Activated naive CD8-positive, alpha-beta T cell treated with anti-CD3 and anti-CD28 coated beads, Interleukin-2, amount 10 ng/mL, durations not matched to agents 7 days and 5 days (primary cell): ENCODE data around the gene PSG7. TPM values are rescaled to one million over a fixed set of nuclear protein-coding genes. Genes with fewer than 3 reads are reported as not detected.
A peak's percentile ranks its signal among the peaks of the same experiment; 100 is the strongest.
"Not testable (repeated sequence)": the region's sequence is repeated elsewhere in the genome, so short reads cannot be mapped to it uniquely, and the experiment has no call there.

ENCODE experiments used
- ATAC-seq: fragments of 150-1000 bp; cut with Tn5 transposase; one replicate; pipeline ENCODE4 v1.10.0; 2021; ENCODE audit warnings: low read depth, moderate library complexity
- POLR2A ChIA-PET: fragments of 350-600 bp; sonication (Branson Sonifier 250); formaldehyde crosslinking; loops from one replicate; lab custom pipeline; 2021; ENCODE audit warnings: antibody characterized with exemption; lab: Charles Lee
- DNase-seq: peaks from one replicate; pipeline ENCODE4 v3.0.0; 2021
- H3K27ac Mint-ChIP-seq: one replicate; pipeline ENCODE4 v1.8.0; 2022; ENCODE audit warnings: mild to moderate bottlenecking, mixed read lengths
- H3K27me3 Mint-ChIP-seq: one replicate; pipeline ENCODE4 v1.8.0; 2022; ENCODE audit warnings: mild to moderate bottlenecking, moderate library complexity, mixed read lengths
- H3K36me3 Mint-ChIP-seq: one replicate; pipeline ENCODE4 v1.8.0; 2021; ENCODE audit warnings: mild to moderate bottlenecking, mixed read lengths
- H3K4me1 Mint-ChIP-seq: one replicate; pipeline ENCODE4 v1.8.0; 2021; ENCODE audit warnings: mixed read lengths
- H3K4me3 Mint-ChIP-seq: one replicate; pipeline ENCODE4 v1.8.0; 2022; ENCODE audit warnings: mild to moderate bottlenecking, moderate library complexity, mixed read lengths
- H3K9me3 Mint-ChIP-seq: one replicate; pipeline ENCODE4 v1.8.0; 2021; ENCODE audit warnings: mixed read lengths
- total RNA-seq, 2 experiments: library from RNA; stranded (reverse); gene quantifications; one replicate each; pipeline ENCODE4 v1.2.3, GENCODE V29; 2021

Gene PSG7
- total RNA-seq = not detected

DNA sequence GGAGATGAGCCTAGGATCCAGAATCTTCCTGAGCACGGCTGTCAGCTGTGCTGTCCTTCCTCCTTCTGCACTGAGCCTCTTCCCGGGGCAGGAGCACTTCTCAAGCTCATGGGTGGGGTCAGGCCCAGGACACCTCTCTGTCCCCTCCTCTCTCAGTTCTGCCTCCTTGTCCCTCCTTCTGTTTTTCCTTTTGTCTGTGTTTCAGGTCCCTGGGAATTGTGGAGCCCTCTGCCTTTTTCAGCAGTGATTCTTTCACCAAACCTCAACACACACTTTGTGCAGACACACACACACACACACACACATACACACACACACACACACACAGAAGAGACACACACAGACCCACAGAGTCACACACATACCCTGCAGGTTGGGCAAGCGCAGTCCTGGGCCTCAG is at the start of gene PSG7:
TSS of gene PSG7 (minus strand) at position 101 of the 400 bp plus-strand sequence. CDS start 131 bp downstream, outside the sequence.
- DNase-seq, ATAC-seq, H3K27me3 Mint-ChIP-seq, H3K9me3 Mint-ChIP-seq, H3K4me1 Mint-ChIP-seq, H3K36me3 Mint-ChIP-seq, POLR2A ChIA-PET, H3K4me3 Mint-ChIP-seq: not testable (repeated sequence)
- H3K27ac Mint-ChIP-seq = peak within 1 kb of the TSS; percentile 11

DNA sequence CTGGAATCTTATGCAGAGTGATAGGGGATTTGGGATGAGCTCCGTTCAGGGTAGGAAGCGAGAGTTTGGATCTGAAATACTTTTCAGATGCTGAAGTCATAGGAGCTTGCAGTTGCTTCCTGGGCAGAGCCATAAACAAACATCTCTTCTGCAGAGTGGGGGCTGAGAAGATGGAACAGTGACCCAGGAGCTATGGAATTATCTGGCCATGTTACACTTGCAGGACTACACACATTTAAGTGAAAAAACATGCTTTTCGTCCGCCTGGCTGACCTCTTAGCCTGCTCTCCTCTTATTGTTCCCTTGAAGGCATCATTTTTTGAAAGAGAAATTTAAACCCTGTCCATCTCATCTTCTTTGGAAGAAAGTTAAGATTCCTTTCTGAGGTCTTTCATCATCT is 48.6 kb upstream of the PSG7 start:
- POLR2A ChIA-PET = no interaction called here
- DNase-seq (no peak), ATAC-seq (no peak)
- no peaks in the 10 kb centered on the region for H3K27me3 Mint-ChIP-seq
- no peaks in the 10 kb centered on the region for H3K36me3 Mint-ChIP-seq
- H3K27ac Mint-ChIP-seq = no peak overlapping the region
- no peak overlapping the region for H3K4me3 Mint-ChIP-seq
- no peaks in the 10 kb centered on the region for H3K9me3 Mint-ChIP-seq
- no peaks in the 10 kb centered on the region for H3K4me1 Mint-ChIP-seq

DNA sequence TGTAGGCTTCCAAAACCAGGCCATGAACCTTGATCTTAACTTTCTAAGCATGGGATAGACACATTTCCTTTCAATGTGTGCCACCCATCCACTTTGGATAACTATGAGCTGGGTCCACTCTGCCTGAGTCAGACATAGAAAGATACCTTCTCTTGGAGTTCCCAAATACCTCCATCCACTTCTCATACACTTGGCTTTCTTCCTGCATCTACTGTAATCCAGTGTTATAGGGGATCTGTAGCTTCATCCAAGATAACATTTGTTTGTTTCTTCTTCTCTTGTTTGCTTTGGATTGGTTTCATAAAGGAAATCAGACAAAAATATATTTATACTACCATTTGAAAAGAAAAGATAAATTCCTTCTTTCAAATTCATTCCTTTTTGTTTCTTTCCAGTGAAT is 45.1 kb upstream of the PSG7 start:
- ATAC-seq, POLR2A ChIA-PET, H3K4me3 Mint-ChIP-seq, H3K36me3 Mint-ChIP-seq, DNase-seq, H3K4me1 Mint-ChIP-seq, H3K27ac Mint-ChIP-seq, H3K9me3 Mint-ChIP-seq, H3K27me3 Mint-ChIP-seq: not testable (repeated sequence)

DNA sequence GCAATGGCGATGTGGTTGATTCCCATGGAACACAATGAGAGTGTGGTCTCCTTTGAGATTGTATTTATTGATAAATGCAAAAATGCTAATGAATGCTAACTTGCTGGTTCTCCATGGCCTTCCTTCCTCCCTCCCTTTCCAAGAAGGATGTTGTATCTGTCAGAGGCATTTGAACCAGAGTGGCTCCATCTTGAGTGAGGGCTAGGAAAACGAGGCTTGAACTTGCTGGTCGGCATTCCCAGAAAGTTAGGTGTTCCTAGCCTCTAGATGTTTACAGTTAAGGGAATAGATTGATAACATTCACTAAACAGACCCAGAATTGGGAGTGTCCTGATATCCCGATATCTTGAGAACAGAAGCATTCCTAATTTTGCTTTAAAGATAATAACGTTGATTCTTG is 34.4 kb upstream of the PSG7 start:
- H3K27me3 Mint-ChIP-seq, H3K27ac Mint-ChIP-seq, H3K9me3 Mint-ChIP-seq, ATAC-seq, H3K4me3 Mint-ChIP-seq, H3K36me3 Mint-ChIP-seq, H3K4me1 Mint-ChIP-seq, POLR2A ChIA-PET, DNase-seq: not testable (repeated sequence)

DNA sequence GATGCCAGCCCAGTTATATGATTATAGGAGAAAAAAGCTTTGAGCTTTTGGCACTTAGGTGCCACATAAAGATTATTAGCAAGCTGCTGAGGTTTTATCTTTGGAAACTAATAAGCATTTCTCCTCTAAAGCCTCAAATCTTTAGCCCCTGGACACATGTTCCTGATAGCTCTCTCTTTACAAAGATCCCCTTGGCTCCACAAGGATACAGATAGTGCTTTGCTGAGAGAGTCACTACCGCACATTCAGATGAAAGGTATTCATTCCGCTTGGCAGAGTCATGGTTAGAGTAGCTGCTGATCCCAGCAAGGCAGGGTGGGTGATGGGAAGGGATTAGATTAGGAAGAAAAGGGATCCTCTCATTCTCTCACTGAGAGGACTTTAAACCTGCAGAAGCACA is 28.2 kb upstream of the PSG7 start:
- Mint-ChIP-seq H3K4me3 (no peak overlapping the region), H3K4me1 (no peaks in the 10 kb centered on the region), H3K27ac (no peak overlapping the region), H3K36me3 (no peaks in the 10 kb centered on the region), H3K27me3 (peaks cover 3% of the 10 kb centered on the region), H3K9me3 (no peaks in the 10 kb centered on the region)
- ATAC-seq (no peak), DNase-seq (no peak)
- POLR2A ChIA-PET = no interaction called here

DNA sequence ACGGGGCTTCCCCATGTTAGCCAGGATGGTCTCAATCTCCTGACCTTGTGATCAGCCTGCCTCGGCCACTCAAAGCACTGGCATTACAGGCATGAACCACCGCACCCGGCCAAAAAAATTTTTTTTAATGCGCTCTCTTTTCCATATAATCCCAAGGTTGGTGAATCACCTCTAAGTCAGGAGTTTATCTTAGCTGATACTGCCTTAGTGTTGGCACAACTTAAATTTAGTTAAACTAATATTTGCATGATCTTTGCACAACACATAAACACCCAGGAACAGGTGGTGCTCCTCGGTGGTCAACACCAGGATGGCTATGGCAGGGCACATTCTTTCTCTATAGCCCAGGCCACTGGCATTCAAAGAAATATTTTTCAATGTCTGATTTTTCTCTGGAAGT is 24.1 kb upstream of the PSG7 start:
- POLR2A ChIA-PET = no interaction called here
- H3K4me3 Mint-ChIP-seq = no peak overlapping the region
- H3K36me3 Mint-ChIP-seq = no peaks in the 10 kb centered on the region
- no peaks in the 10 kb centered on the region for H3K4me1 Mint-ChIP-seq
- peaks cover 3% of the 10 kb centered on the region for H3K27me3 Mint-ChIP-seq
- DNase-seq (no peak), ATAC-seq (no peak)
- no peaks in the 10 kb centered on the region for H3K9me3 Mint-ChIP-seq
- H3K27ac Mint-ChIP-seq = no peak overlapping the region

DNA sequence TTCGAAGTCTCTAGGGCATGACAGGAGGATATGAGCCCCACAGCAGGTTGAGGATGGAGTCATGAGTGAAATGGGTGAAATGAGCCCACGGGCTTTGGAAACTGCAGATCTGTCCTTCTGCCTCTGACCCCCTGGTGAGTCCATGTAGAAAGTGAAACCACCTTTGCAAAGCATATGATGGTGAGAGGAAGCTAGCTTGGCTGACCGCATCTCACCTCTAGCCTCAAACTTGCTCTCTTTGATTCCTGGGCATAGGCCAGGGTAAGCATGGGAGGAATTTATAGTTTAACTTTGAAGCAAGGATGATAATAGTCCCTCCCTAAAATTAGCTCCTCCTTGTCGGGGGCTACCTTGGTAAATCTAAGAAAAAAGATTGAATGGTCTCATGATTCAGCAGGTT is 15.1 kb upstream of the PSG7 start:
- ATAC-seq, H3K27ac Mint-ChIP-seq, H3K27me3 Mint-ChIP-seq, H3K4me1 Mint-ChIP-seq, H3K4me3 Mint-ChIP-seq, H3K9me3 Mint-ChIP-seq, H3K36me3 Mint-ChIP-seq, DNase-seq, POLR2A ChIA-PET: not testable (repeated sequence)

DNA sequence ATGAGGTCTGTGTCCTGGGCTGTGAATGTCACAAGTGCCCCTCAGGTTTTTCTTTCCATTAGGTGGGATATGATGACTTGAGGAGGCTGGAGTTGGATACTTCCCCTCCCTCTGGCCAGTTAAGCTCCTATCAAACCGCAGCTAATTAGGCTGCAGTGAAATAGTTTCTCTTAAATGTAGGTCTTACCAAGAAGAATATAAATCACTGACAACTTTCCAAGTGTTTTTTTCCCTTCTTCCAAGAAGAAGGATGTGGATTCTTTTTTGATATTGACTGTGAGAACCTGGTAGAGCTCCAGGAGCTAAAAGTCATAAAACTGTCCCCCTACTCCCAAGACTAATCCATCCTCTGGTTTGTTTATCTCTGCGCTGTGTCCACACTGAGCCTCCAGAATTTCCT is 14.5 kb upstream of the PSG7 start:
- DNase-seq, POLR2A ChIA-PET, H3K4me1 Mint-ChIP-seq, H3K4me3 Mint-ChIP-seq, ATAC-seq, H3K27ac Mint-ChIP-seq, H3K9me3 Mint-ChIP-seq, H3K27me3 Mint-ChIP-seq, H3K36me3 Mint-ChIP-seq: not testable (repeated sequence)

DNA sequence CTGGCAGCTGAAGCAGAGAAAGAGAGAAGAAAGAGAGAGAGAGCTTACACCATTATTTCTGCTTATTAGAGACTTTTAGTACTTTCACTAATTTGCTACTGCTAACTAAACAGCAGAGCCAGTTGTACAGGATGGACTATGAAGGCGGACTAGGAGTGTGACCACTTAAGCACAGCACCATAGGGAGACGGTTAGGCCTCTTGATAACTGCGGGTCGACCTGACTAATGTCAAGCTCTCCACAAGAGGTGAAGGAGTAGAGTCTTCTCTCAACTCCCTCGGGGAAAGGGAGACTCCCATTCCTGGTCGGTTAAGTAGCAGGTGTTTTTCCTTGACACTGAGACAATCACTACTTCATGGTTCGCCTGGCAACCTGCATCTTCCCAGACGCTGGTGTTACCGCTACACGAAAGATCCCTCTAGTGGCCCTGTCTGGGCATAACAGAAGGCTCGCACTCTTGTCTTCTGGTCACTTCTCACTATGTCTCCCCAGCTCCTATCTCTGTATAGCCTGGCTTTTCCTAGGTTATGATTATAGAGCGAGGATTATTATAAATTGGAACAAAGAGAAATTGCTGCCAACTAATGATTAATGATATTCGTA is 5.3 kb upstream of the PSG7 start:
- Mint-ChIP-seq H3K36me3 (no peaks in the 10 kb centered on the region), H3K4me3 (no peak overlapping the region), H3K27me3 (peaks cover 8% of the 10 kb centered on the region), H3K4me1 (no peaks in the 10 kb centered on the region), H3K9me3 (no peaks in the 10 kb centered on the region), H3K27ac (no peak overlapping the region)
- ATAC-seq (no peak), DNase-seq (no peak)
- POLR2A ChIA-PET = no interaction called here

DNA sequence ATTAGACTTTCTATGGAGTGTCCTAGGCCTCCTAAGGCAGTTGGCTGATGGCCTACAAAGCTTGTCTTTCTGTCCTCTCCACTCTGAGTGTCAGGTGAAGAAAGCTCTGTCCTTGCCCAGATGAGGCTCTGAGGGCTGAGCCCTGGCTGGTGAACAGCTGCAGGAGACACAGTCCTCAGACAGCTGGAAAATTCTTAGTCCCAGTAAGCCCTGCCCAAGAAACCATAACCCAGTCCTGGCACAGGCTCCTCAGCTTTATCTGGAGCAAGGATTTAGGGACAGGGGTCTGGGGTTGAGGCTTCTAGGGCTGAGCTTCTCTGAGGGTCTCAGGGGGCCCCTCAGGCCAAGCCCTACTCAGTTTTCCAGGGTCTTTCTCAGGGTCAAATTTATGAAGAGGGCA is 2.3 kb downstream of the PSG7 start:
- ATAC-seq, H3K36me3 Mint-ChIP-seq, H3K27ac Mint-ChIP-seq, H3K4me1 Mint-ChIP-seq, DNase-seq, H3K4me3 Mint-ChIP-seq, H3K9me3 Mint-ChIP-seq, H3K27me3 Mint-ChIP-seq, POLR2A ChIA-PET: not testable (repeated sequence)

DNA sequence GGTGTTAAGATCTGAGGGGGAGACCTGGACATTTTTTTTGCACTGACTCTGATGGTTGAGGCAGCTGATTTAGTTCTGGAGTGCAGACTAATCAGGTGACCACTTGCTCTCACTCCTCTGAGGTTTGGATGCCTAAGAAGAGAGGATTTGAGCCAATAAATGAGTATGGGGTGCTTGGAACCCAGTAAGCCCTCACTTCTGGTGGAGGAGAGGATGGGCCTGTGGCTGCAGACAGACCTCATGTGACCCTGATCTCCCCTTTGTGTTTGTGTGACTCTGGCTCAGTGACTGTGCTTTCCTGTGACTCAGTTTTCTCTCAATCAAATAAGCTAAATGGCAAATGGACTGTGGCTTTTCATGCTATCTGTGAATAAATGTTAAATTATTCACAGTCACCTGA is 2.8 kb downstream of the PSG7 start:
- H3K9me3 Mint-ChIP-seq, H3K27ac Mint-ChIP-seq, H3K4me3 Mint-ChIP-seq, ATAC-seq, H3K4me1 Mint-ChIP-seq, POLR2A ChIA-PET, DNase-seq, H3K36me3 Mint-ChIP-seq, H3K27me3 Mint-ChIP-seq: not testable (repeated sequence)

DNA sequence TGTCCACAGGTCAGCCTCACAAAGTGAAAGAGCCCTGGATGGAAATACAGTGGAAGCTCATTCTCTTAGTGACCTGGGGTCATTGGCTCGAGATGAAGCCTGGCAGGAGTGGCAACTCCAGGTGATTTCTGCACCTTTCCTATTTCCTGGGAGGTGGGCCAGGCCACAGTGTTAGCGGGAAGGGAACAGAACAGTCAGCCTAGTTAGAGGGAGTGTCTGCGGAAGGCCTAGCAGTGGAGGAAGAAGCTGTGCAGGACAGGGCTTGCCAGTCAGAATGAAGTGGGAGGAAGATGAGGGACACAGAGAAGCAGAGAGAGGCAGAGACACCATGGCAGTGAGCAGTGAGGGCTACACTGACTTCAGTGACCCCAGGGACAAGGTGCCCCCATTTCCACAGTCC is 3.6 kb downstream of the PSG7 start:
- H3K27ac Mint-ChIP-seq, POLR2A ChIA-PET: not testable (repeated sequence)

DNA sequence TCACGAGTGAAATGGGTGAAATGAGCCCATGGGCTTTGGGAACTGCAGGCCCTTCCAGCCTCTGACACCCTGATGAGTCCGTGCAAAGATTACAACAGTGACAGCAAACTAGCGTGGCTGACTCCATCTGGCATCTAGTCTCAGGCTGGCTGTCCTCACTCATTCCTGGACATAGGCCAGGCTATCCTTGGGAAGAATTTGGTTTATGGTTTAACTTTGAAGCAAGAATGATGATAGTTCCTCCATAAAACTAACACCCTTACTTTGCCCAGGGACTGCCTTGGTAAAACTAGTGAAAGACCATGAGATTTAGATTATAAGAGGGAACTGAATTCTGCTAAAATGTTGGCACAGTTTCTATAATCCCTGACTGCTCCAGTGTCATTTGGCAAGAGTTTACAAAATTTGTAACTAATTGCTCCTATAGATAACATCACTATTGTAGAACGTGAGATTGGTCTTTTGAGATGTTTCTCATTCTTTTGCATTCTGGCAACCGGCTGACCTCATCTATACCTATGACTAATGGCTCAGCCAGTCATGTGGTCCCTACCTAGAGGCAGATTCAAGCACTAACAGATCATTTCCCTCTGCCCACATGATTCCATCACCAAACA is 4.4 kb downstream of the PSG7 start:
- H3K36me3 Mint-ChIP-seq, H3K4me1 Mint-ChIP-seq, H3K27ac Mint-ChIP-seq, POLR2A ChIA-PET, H3K4me3 Mint-ChIP-seq, ATAC-seq, H3K27me3 Mint-ChIP-seq, DNase-seq, H3K9me3 Mint-ChIP-seq: not testable (repeated sequence)

More for the DNA sequence above, 3.6 kb downstream of the PSG7 start:
- not testable (repeated sequence) for H3K4me1 Mint-ChIP-seq, H3K9me3 Mint-ChIP-seq, H3K36me3 Mint-ChIP-seq, H3K4me3 Mint-ChIP-seq, ATAC-seq, DNase-seq, H3K27me3 Mint-ChIP-seq

DNA sequence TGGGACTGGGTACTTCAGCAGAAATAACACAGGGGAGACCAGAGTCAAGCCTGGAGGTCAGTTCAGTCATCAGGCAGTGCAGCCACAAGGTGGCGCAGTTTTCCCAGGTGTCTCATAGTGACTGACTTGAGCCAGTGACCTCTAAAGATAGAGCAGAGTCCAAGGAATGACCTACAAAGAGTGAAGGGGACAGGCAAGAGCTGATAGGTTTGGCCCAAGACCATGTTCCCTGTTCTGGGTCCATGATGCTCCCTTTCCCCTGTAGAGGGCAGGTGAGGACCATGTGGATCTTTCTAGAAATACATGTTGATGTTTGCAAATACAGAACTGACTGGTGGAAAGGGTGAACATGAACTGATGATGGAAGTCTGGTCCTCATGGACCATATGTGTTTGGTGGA is 6.8 kb downstream of the PSG7 start:
- H3K9me3 Mint-ChIP-seq, H3K27me3 Mint-ChIP-seq, H3K4me3 Mint-ChIP-seq, H3K36me3 Mint-ChIP-seq, ATAC-seq, H3K4me1 Mint-ChIP-seq, POLR2A ChIA-PET, H3K27ac Mint-ChIP-seq: not testable (repeated sequence)
- peak; percentile 50 for DNase-seq
